CD14-positive monocyte (primary cell): Measurements from ENCODE around the gene TENM3. TPM values are rescaled to one million over a fixed set of nuclear protein-coding genes. Genes with fewer than 3 reads are reported as not detected.

Experiments used
- DNase-seq, 3 donors: peaks; one replicate each; pipeline ENCODE4 v3.0.0-alpha.2; 2011 to 2022
- H2AFZ ChIP-seq: 2 replicates; pipeline ENCODE4 v1.6.0; 2012; ENCODE audit warnings: mild to moderate bottlenecking, low read depth, low read length, inconsistent platforms; ENCODE audit not compliant: insufficient read depth, poor library complexity, severe bottlenecking
- H3K27ac ChIP-seq, 2 donors: 1 replicate in 1 of 2; 2 replicates in 1 of 2; pipeline ENCODE4 v1.5.1; 2012 to 2013; ENCODE audit warnings: low read length in 2 of 2, control low read depth in 1 of 2, inconsistent platforms in 1 of 2, low read depth in 1 of 2, mild to moderate bottlenecking in 1 of 2
- H3K27me3 ChIP-seq, 2 donors: one replicate each; pipeline versions ENCODE4 v1.6.0 to v1.6.1; 2011 to 2013; ENCODE audit warnings: low read length in 2 of 2; ENCODE audit not compliant: control insufficient read depth in 2 of 2, insufficient read depth in 2 of 2
- H3K36me3 ChIP-seq, 2 donors: replicated peaks in 1 of 2; 1 replicate in 1 of 2; 2 replicates in 1 of 2; pipeline versions ENCODE4 v1.5.1 to v1.6.1; 2012 to 2013; ENCODE audit warnings: low read length in 2 of 2, control low read depth in 1 of 2, inconsistent platforms in 1 of 2, mild to moderate bottlenecking in 1 of 2; ENCODE audit not compliant: insufficient read depth in 2 of 2, control insufficient read depth in 1 of 2
- H3K4me1 ChIP-seq, 2 donors: 1 replicate in 1 of 2; 2 replicates in 1 of 2; pipeline versions ENCODE4 v1.5.1 to v1.6.1; 2012 to 2013; ENCODE audit warnings: low read length in 2 of 2, control low read depth in 1 of 2, inconsistent platforms in 1 of 2, mild to moderate bottlenecking in 1 of 2, moderate library complexity in 1 of 2; ENCODE audit not compliant: insufficient read depth in 2 of 2, control insufficient read depth in 1 of 2
- H3K4me2 ChIP-seq: replicated peaks from 2 replicates; pipeline ENCODE3; 2012; ENCODE audit warnings: low read length, moderate library complexity, mild to moderate bottlenecking; ENCODE audit not compliant: poor library complexity, severe bottlenecking; ENCODE audit errors: extremely low read depth
- H3K4me3 ChIP-seq, 3 experiments: fragments of 200-600 bp in 1 of 3; sonication (generic) in 1 of 3; replicated peaks in 1 of 3; 1 replicate in 2 of 3; 2 replicates in 1 of 3; pipeline ENCODE4 v1.5.1; 2011 to 2013; ENCODE audit warnings: low read length in 3 of 3, mild to moderate bottlenecking in 3 of 3, control low read depth in 2 of 3, low read depth in 2 of 3, inconsistent platforms in 1 of 3, moderate library complexity in 1 of 3
- H3K79me2 ChIP-seq: 2 replicates; pipeline ENCODE4 v1.6.0; 2012; ENCODE audit warnings: mild to moderate bottlenecking, control low read depth, inconsistent platforms, low read length, moderate library complexity; ENCODE audit not compliant: insufficient read depth
- H3K9ac ChIP-seq: 2 replicates; pipeline ENCODE4 v1.6.0; 2017; ENCODE audit warnings: low read length, mild to moderate bottlenecking; ENCODE audit not compliant: insufficient read depth, poor library complexity, severe bottlenecking
- H3K9me3 ChIP-seq, 2 donors: replicated peaks in 1 of 2; 1 replicate in 1 of 2; 2 replicates in 1 of 2; pipeline versions ENCODE4 v1.5.1 to v1.6.1; 2012 to 2013; ENCODE audit warnings: low read length in 2 of 2, control low read depth in 1 of 2; ENCODE audit not compliant: control insufficient read depth in 1 of 2, insufficient read depth in 1 of 2
- H4K20me1 ChIP-seq: 2 replicates; pipeline ENCODE4 v1.6.0; 2012; ENCODE audit warnings: mild to moderate bottlenecking, low read length, control low read depth, moderate library complexity; ENCODE audit not compliant: insufficient read depth
- H3K27ac Mint-ChIP-seq, 7 donors: one replicate each; pipeline ENCODE4 v1.8.0; 2020; ENCODE audit warnings: mild to moderate bottlenecking in 7 of 7, mixed read lengths in 7 of 7, moderate library complexity in 6 of 7, inconsistent platforms in 2 of 7
- H3K27me3 Mint-ChIP-seq, 3 donors: one replicate each; pipeline ENCODE4 v1.8.0; 2021 to 2022; ENCODE audit warnings: low read depth in 3 of 3, mild to moderate bottlenecking in 3 of 3, mixed read lengths in 3 of 3, moderate library complexity in 3 of 3, inconsistent platforms in 1 of 3
- H3K36me3 Mint-ChIP-seq, 2 donors: one replicate each; pipeline ENCODE4 v1.8.0; 2020; ENCODE audit warnings: mixed read lengths in 2 of 2, inconsistent platforms in 1 of 2, mild to moderate bottlenecking in 1 of 2
- H3K4me1 Mint-ChIP-seq: one replicate; pipeline ENCODE4 v1.8.0; 2020; ENCODE audit warnings: mild to moderate bottlenecking, mixed read lengths
- H3K4me3 Mint-ChIP-seq, 2 donors: one replicate each; pipeline ENCODE4 v1.8.0; 2020; ENCODE audit warnings: mild to moderate bottlenecking in 2 of 2, mixed read lengths in 2 of 2, moderate library complexity in 1 of 2
- H3K9me3 Mint-ChIP-seq, 7 donors: one replicate each; pipeline ENCODE4 v1.8.0; 2020 to 2022; ENCODE audit warnings: mixed read lengths in 7 of 7, mild to moderate bottlenecking in 6 of 7, moderate library complexity in 6 of 7, inconsistent platforms in 2 of 7
- WGBS: methylation state at CpG from one replicate; pipeline ENCODE4 v1.1.5; 2013; ENCODE audit warnings: missing lambda C conversion rate; ENCODE audit not compliant: insufficient coverage; 5-methylcytosine and 5-hydroxymethylcytosine counted together
- intact Hi-C, 2 donors: fragments of 100-400 bp; cut with micrococcal nuclease; formaldehyde crosslinking; loops; one replicate each; pipeline versions ENCODE4 v1.15.0 to v1.15.1; 2023
- polyA plus RNA-seq, 3 donors: library from polyadenylated mRNA; depleted of rRNA in 1 of 3; unstranded in 2 of 3; stranded (reverse) in 1 of 3; fragments of 300-500 nt in 2 of 3; fragments of >200 nt in 1 of 3; fragmentation: Illumina TruSeq in 2 of 3; gene quantifications; 1 replicate in 2 of 3; 2 replicates in 1 of 3; pipeline ENCODE4 v1.2.3, GENCODE V29; 2012 to 2021
- TF ChIP-seq, protein P1 (sequence below): fragments of 200-600 bp; IDR thresholded peaks from one replicate; pipeline ENCODE4 v1.8.0; 2022; ENCODE audit warnings: antibody characterized with exemption, mild to moderate bottlenecking

TENM3 gene
- polyA plus RNA-seq, 3 donors: not detected

DNA sequence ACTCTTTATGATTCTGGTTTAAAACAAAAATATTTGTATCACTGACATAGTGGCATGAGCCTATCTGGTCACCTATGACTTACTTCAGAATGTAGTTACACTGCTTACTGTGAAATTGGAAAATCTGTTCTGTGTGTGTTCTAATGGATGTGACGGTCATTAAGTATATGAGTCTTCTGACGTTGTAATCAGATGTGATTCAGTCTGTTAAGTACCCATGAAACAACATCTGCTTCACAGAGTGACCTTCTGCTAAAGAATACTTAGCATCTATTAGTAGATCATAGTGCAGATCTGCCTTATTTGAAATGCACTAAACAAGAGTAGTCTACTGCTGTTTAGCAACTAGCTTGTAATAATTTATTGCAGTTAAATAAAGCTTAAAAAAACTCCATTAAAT, 356.9 kb downstream of the TENM3 start:
- no peaks in the 10 kb centered on the region for H3K79me2 ChIP-seq
- no peaks in the 10 kb centered on the region for H3K36me3 ChIP-seq
- TF ChIP-seq, protein P1, sequence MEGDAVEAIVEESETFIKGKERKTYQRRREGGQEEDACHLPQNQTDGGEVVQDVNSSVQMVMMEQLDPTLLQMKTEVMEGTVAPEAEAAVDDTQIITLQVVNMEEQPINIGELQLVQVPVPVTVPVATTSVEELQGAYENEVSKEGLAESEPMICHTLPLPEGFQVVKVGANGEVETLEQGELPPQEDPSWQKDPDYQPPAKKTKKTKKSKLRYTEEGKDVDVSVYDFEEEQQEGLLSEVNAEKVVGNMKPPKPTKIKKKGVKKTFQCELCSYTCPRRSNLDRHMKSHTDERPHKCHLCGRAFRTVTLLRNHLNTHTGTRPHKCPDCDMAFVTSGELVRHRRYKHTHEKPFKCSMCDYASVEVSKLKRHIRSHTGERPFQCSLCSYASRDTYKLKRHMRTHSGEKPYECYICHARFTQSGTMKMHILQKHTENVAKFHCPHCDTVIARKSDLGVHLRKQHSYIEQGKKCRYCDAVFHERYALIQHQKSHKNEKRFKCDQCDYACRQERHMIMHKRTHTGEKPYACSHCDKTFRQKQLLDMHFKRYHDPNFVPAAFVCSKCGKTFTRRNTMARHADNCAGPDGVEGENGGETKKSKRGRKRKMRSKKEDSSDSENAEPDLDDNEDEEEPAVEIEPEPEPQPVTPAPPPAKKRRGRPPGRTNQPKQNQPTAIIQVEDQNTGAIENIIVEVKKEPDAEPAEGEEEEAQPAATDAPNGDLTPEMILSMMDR: no peak
- no peaks in the 10 kb centered on the region for H3K4me1 ChIP-seq
- H3K4me2 ChIP-seq: no peak overlapping the region
- Mint-ChIP-seq H3K27ac (no peak overlapping the region), H3K27me3 (peaks cover 0 to 4% (median 0%) of the 10 kb centered on the region in 3 donors), H3K4me3 (no peak overlapping the region), H3K9me3 (peaks cover 0 to 3% (median 0%) of the 10 kb centered on the region in 7 donors), H3K36me3 (no peaks in the 10 kb centered on the region), H3K4me1 (no peaks in the 10 kb centered on the region)
- H3K9me3 ChIP-seq: no peaks in the 10 kb centered on the region
- intact Hi-C loops: no loop called here
- no peaks in the 10 kb centered on the region for H4K20me1 ChIP-seq
- no peak overlapping the region for H3K4me3 ChIP-seq
- H2AFZ ChIP-seq: no peak overlapping the region
- no CpG with 5 or more reads among the region's 2 CpGs for WGBS
- H3K27me3 ChIP-seq: no peaks in the 10 kb centered on the region
- H3K9ac ChIP-seq: no peak overlapping the region
- no peak overlapping the region for H3K27ac ChIP-seq
- DNase-seq: no peak

DNA sequence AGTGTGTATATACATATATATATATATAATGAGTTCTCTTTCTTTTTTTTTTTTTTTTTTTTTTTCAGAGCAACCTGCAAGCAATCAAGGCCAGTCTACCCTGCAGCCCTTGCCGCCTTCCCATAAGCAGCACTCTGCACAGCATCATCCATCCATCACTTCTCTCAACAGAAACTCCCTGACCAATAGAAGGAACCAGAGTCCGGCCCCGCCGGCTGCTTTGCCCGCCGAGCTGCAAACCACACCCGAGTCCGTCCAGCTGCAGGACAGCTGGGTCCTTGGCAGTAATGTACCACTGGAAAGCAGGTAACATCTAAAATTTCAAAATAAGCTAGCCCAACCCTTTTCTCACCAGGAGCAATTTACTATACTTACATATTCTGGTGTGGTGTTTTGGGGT, 357.7 kb downstream of the TENM3 start:
- Histone ChIP-seq H3K4me1 (no peaks in the 10 kb centered on the region), H3K27ac (no peak overlapping the region), H3K27me3 (no peaks in the 10 kb centered on the region), H3K4me2 (no peak overlapping the region), H4K20me1 (no peaks in the 10 kb centered on the region), H3K79me2 (no peaks in the 10 kb centered on the region), H3K4me3 (no peak overlapping the region), H3K36me3 (no peaks in the 10 kb centered on the region), H3K9me3 (no peaks in the 10 kb centered on the region), H2AFZ (no peak overlapping the region), H3K9ac (no peak overlapping the region)
- TF ChIP-seq, protein P1: no peak
- no peaks in the 10 kb centered on the region for H3K4me1 Mint-ChIP-seq
- no peaks in the 10 kb centered on the region for H3K36me3 Mint-ChIP-seq
- H3K27ac Mint-ChIP-seq: no peak overlapping the region
- DNase-seq: no peak
- peaks cover 0 to 4% (median 0%) of the 10 kb centered on the region in 3 donors for H3K27me3 Mint-ChIP-seq
- no peak overlapping the region for H3K4me3 Mint-ChIP-seq
- WGBS: 71% methylated on average over 1 of the region's 8 CpGs
- peaks cover 0 to 3% (median 0%) of the 10 kb centered on the region in 7 donors for H3K9me3 Mint-ChIP-seq
- intact Hi-C loops: no loop called here
